T-helper 2 cell (primary cell): ENCODE results near the gene SAXO1.
A peak's percentile ranks its signal among the peaks of the same experiment; 100 is the strongest.
"Not testable (repeated sequence)": the region's sequence is repeated elsewhere in the genome, so short reads cannot be mapped to it uniquely, and the experiment has no call there.

Experiments
- DNase-seq, 5 experiments: peaks; one replicate each; pipeline versions ENCODE4 v3.0.0 to v3.0.0-alpha.2; 2012 to 2022
- total RNA-seq, 2 donors: gene quantifications; one replicate each; lab custom pipeline; 2026; lab: John Stamatoyannopoulos, UW

The SAXO1 gene
- 0.88 to 2.5 reads per million in 2 donors for total RNA-seq

GRCh38 chr9:19033015-19033414 lies at the start of gene SAXO1:
SAXO1 (minus strand) TSS chr9:19033209; CDS start chr9:19032908, 301 bp downstream.
- DNase-seq = no peak

- DNase-seq = no peak
Measured at GRCh38 chr9:19074836-19075235, 41.8 kb upstream of the SAXO1 start.

GRCh38 chr9:19074229-19074628 lies 41.2 kb upstream of the SAXO1 start:
- no peak for DNase-seq

- no peak for DNase-seq
Measured at GRCh38 chr9:19057033-19057432, 24.0 kb upstream of the SAXO1 start.

DNA sequence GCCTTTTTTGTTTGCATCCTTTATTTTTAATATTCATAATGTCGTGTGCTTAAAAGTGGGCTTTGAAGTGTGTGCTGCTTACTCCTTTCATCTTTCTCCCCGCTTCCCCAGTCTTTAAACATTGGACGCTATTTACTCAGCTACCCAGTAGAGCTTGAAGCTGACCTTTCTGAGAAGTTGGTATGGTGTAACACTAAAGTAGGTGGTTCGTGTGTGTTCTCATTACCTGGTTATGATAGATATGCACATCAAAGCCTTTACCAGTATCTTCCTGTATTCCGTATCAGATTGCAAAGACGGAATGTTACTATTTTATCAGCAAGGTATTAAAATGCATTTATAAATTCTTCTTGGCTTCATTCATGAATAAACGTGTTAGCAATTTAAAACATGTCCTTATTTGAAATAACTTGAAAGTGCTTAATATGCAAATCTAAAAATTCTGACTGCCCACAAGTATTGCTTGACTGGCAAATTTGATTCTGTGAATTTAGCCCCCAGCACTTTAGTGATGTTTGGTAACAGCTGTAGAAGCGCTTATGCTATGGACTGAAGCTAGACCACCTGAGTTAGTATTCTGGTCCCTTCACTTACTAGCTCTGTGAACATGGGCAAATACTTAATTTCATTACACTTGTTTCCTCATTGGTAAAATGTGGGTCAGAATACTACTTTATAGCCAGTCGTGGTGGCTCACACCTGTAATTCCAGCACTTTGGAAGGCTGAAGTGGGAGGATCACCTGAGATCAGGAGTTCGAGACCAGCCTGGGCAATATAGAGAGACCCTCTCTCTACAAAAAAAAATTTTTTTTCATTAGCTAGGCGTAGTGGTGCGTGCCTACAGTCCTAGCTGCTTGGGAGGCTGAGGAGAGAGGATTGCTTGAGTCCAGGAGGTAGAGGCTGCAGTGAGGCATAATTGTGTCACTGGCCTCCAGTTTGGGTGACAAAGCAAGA lies 17.9 kb upstream of the SAXO1 start:
- no peak for DNase-seq

DNA sequence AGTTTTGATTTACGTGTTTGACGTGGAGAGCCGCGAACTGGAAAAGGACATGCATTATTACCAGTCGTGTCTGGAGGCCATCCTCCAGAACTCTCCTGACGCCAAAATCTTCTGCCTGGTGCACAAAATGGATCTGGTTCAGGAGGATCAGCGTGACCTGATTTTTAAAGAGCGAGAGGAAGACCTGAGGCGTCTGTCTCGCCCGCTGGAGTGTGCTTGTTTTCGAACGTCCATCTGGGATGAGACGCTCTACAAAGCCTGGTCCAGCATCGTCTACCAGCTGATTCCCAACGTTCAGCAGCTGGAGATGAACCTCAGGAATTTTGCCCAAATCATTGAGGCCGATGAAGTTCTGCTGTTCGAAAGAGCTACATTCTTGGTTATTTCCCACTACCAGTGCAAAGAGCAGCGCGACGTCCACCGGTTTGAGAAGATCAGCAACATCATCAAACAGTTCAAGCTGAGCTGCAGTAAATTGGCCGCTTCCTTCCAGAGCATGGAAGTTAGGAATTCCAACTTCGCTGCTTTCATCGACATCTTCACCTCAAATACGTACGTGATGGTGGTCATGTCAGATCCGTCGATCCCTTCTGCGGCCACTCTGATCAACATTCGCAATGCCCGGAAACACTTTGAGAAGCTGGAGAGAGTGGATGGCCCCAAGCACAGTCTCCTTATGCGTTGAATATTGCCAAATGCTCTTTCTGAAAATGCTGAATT lies 17.1 kb upstream of the SAXO1 start:
- peak in 1 of 5 experiments; percentile 37 for DNase-seq

DNA sequence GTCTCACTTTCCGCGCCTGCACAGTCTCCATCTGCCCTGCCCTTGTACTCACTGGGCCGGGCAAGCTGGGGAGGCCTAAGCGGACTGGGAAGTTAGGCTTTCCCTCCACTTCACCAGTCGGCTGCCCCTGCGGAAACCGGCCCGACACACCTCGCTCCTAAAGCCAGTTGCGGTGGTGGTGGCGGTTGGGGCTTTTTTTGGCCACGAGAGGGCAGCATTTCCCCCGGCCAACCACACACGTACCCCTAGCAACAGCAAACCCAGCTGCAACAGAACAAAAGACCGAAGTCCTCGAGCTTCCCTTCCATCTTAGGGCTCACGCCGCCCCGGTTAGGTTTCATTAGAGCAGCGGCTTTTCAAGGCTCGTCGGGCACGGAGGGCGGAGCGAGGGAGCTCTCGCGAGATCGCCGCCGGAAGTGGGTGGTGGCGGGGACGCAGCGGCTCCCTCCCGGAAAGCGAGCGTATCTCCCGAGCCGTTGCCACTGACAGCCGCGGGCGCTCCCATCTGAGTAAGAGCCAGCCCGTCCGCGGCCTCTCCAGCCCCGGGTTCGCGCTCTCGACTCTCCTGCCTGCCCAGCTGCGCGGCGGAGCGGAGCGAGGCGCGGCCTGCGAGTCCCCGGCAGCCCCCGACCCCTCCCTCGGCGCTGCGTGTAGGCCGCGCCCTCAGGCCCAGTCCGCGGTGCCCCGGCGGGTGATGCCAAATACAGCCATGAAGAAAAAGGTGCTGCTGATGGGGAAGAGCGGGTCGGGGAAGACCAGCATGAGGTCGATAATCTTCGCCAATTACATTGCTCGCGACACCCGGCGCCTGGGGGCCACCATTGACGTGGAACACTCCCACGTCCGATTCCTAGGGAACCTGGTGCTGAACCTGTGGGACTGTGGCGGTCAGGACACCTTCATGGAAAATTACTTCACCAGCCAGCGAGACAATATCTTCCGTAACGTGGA lies 16.2 kb upstream of the SAXO1 start, which contains the start of gene RRAGA:
TSS of gene RRAGA (plus strand) at position 462 of the 951 bp plus-strand sequence. CDS start at position 695, 233 bp downstream.
- peak; percentile 90 to 96 (median 91) for DNase-seq

GRCh38 chr9:19036611-19037010 lies 3.6 kb upstream of the SAXO1 start:
- DNase-seq = no peak

DNA sequence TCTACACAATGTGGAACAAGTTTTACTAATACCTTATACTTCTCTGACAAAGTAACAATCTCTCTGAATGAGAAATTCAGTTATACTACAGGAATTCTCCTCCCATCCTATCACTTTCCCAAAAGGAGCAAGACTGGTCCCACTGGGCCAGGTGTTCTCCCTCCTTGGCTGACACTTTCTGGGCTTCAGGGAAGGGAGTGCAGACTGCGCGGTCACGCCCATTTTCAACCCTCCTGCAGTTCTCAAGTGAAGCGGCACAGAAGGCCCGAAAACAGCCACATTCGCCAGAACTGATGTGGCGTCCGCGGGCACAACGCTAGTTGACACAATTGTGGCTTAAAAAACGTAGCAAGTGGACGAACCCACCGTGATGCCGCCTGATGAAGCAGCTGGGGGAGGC lies 603 bp downstream of the SAXO1 start:
- DNase-seq = no peak

GRCh38 chr9:19030899-19031298 lies 2.1 kb downstream of the SAXO1 start:
- DNase-seq = peak in 1 of 5 experiments; percentile 27

DNA sequence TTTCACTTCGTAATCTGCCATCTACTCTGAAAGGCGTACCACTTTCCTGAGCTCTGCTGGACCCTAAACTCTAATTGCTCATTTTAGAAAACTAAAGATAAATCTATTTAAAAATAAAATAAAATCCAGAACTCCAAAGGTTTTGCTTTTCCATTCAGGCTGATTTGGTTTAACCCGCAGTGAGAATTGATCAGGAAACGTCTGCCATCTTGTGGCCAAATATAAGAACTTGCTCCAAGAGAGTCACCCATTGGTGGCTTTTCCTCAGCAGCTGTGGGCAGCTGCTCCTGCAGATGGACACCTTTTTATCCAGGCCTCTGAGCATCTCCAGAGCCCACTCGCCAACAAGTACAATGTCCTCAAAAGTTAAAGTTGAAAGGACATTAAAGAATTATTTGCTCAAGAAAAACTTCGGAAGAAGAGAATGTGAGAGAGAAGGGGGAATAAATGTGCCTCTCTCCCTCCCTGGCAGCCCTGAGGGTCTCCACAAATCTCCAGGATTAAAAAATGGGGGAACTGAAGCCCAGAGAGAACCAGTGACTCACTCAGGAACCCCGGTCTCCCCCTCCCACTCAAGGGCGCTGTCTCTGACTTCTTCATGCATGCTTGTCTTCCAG lies 4.1 kb downstream of the SAXO1 start:
- peak in 1 of 5 experiments; percentile 39 for DNase-seq

GRCh38 chr9:19027825-19028224 lies 5.2 kb downstream of the SAXO1 start:
- no peak for DNase-seq

- no peak for DNase-seq
Measured at GRCh38 chr9:19026375-19026774, 6.6 kb downstream of the SAXO1 start.

- DNase-seq = no peak
Measured at GRCh38 chr9:19023078-19023477, 9.9 kb downstream of the SAXO1 start.

DNA sequence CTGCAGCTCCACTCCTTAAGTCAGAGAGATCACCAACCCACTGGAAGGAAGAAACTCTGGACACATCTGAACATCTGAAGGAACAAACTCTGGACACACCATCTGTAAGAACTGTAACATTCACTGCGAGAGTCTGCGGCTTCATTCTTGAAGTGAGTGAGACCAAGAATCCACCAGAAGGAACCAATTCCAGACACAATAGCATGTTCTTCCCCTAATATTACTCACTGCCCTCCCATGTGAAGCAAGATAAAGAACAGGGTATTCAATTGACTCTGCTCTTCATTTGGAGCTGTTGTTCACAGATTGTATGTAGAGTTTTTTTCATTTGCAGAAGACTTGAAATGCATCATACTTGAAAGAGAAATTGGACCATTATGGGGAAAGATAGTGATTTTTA lies 10.8 kb downstream of the SAXO1 start:
- no peak for DNase-seq

DNA sequence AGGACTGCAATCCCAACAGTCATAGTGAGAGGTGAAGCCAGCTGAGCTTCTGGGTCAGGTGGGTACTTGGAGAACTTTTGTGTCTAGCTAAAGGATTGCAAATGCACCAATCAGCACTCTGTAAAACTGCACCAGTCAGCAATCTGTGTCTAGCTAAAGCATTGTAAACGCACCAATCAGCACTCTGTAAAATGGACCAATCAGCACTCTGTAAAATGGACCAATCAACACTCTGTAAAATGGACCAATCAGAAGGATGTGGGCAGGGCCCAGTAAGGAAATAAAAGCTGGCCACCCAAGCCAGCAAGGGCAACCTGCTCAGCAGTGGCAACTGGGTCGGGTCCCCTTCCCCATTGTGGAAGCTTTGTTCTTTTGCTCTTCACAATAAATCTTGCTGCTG lies 11.4 kb downstream of the SAXO1 start:
- not testable (repeated sequence) for DNase-seq

GRCh38 chr9:19020886-19021455 lies 12.0 kb downstream of the SAXO1 start:
- DNase-seq = no peak

DNA sequence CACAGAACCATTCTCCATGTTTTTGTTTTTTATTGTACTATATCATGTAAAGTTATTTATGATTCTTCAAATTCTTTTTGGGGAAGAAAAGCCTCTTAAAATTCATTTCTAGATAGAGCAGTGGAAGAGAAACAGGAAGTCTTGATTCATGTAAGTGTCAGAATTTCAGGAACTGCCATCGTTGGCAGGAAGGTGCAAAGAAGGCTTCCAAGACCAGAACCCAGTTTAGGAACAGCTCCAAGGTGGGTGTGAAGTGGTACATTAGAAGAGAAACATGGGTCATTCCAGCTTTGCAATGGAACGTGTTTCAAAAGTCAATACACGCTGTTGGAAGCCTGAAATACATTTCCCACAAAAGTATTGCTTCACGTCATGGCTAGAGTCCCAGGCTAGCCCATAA lies 14.8 kb downstream of the SAXO1 start:
- DNase-seq = no peak

- DNase-seq = no peak
Measured at GRCh38 chr9:19009391-19009965, 23.5 kb downstream of the SAXO1 start.

DNA sequence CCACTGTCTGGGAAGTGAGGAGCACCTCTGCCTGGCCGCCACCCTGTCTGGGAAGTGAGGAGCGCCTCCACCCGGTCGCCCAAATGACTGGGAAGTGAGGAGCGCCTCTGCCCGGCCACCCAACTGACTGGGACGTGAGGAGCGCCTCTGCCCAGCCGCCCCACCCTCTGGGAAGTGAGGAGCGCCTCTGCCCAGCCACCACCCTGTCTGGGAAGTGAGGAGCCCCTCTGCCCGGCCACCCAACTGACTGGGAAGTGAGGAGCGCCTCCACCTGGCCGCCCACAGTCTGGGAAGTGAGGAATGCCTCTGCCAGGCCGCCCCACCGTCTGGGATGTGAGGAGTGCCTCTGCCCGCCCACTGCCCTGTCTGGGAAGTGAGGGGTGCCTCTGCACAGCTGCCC lies 32.9 kb downstream of the SAXO1 start:
- DNase-seq = no peak

- no peak for DNase-seq
Measured at GRCh38 chr9:18999173-18999785, 33.7 kb downstream of the SAXO1 start.
